H9 (cell line): ENCODE data around the gene ASCL3. TPM values are rescaled to one million over a fixed set of nuclear protein-coding genes. Genes with fewer than 3 reads are reported as not detected.

Source experiments
- DNase-seq: peaks from one replicate; pipeline ENCODE4 v3.0.0-alpha.2; 2017
- H2AFZ ChIP-seq: one replicate; pipeline ENCODE4 v1.6.1; 2013; ENCODE audit warnings: mild to moderate bottlenecking, low read length, control low read depth, moderate library complexity
- H2AK5ac ChIP-seq: 2 replicates; pipeline ENCODE4 v1.6.1; 2013; ENCODE audit warnings: low read length, control low read depth, mixed read lengths; ENCODE audit not compliant: insufficient read length
- H2BK120ac ChIP-seq: one replicate; pipeline ENCODE4 v1.6.1; 2013; ENCODE audit warnings: low read depth, mild to moderate bottlenecking, low read length, control low read depth, inconsistent platforms; ENCODE audit not compliant: poor library complexity, severe bottlenecking
- H2BK12ac ChIP-seq: 2 replicates; pipeline ENCODE4 v1.6.1; 2013; ENCODE audit warnings: low read length, control low read depth, mixed read lengths, low read depth; ENCODE audit not compliant: insufficient read length
- H2BK15ac ChIP-seq: 2 replicates; pipeline ENCODE4 v1.6.1; 2013; ENCODE audit warnings: low read depth, low read length, control low read depth
- H2BK20ac ChIP-seq: one replicate; pipeline ENCODE4 v1.6.1; 2013; ENCODE audit warnings: low read depth, mild to moderate bottlenecking, low read length, control low read depth, inconsistent platforms; ENCODE audit not compliant: poor library complexity, severe bottlenecking
- H2BK5ac ChIP-seq: 2 replicates; pipeline ENCODE4 v1.6.1; 2013; ENCODE audit warnings: low read length, control low read depth, mixed read lengths; ENCODE audit not compliant: insufficient read length
- H3K14ac ChIP-seq: 2 replicates; pipeline ENCODE4 v1.6.1; 2013; ENCODE audit warnings: low read length, control low read depth; ENCODE audit not compliant: insufficient read depth
- H3K18ac ChIP-seq: 2 replicates; pipeline ENCODE4 v1.6.1; 2013; ENCODE audit warnings: low read depth, mild to moderate bottlenecking, mixed read lengths, low read length, control low read depth; ENCODE audit not compliant: insufficient read length
- H3K23ac ChIP-seq: 2 replicates; pipeline ENCODE4 v1.6.1; 2013; ENCODE audit warnings: low read length, control low read depth, mixed read lengths, low read depth; ENCODE audit not compliant: insufficient read length
- H3K23me2 ChIP-seq: 2 replicates; pipeline ENCODE4 v1.6.1; 2013; ENCODE audit warnings: low read depth, mild to moderate bottlenecking, mixed read lengths, low read length, control low read depth; ENCODE audit not compliant: insufficient read length, poor library complexity, severe bottlenecking
- H3K27ac ChIP-seq: 2 replicates; pipeline ENCODE4 v1.5.1; 2013; ENCODE audit warnings: low read length, control low read depth, mixed read lengths, low read depth; ENCODE audit not compliant: insufficient read length
- H3K27me3 ChIP-seq: 2 replicates; pipeline ENCODE4 v1.6.1; 2013; ENCODE audit warnings: low read length, control low read depth, inconsistent platforms; ENCODE audit not compliant: insufficient read depth
- H3K4ac ChIP-seq: 2 replicates; pipeline ENCODE4 v1.6.1; 2013; ENCODE audit warnings: low read depth, mild to moderate bottlenecking, control low read depth, inconsistent platforms, low read length, moderate library complexity
- H3K4me1 ChIP-seq: 2 replicates; pipeline ENCODE4 v1.6.1; 2013; ENCODE audit warnings: low read length, control low read depth, inconsistent platforms; ENCODE audit not compliant: insufficient read depth
- H3K4me2 ChIP-seq: 2 replicates; pipeline ENCODE4 v1.6.1; 2013; ENCODE audit warnings: low read length, control low read depth, mixed read lengths; ENCODE audit not compliant: insufficient read length, insufficient read depth
- H3K56ac ChIP-seq: 2 replicates; pipeline ENCODE4 v1.6.1; 2013; ENCODE audit warnings: low read depth, mild to moderate bottlenecking, mixed read lengths, low read length, control low read depth; ENCODE audit not compliant: insufficient read length
- H3K79me1 ChIP-seq: 2 replicates; pipeline ENCODE4 v1.6.1; 2013; ENCODE audit warnings: low read depth, mild to moderate bottlenecking, moderate library complexity, low read length, control low read depth, inconsistent platforms; ENCODE audit not compliant: insufficient read depth, poor library complexity, severe bottlenecking
- H3K79me2 ChIP-seq: 2 replicates; pipeline ENCODE4 v1.6.1; 2013; ENCODE audit warnings: low read length, control low read depth, inconsistent platforms; ENCODE audit not compliant: insufficient read depth
- H3K9ac ChIP-seq: 2 replicates; pipeline ENCODE4 v1.6.1; 2013; ENCODE audit warnings: low read length, control low read depth, mixed read lengths; ENCODE audit not compliant: insufficient read length; ENCODE audit errors: extremely low read depth
- H3K9me3 ChIP-seq: one replicate; pipeline ENCODE4 v1.6.1; 2013; ENCODE audit warnings: low read depth, low read length, inconsistent platforms; ENCODE audit not compliant: control insufficient read depth
- H3T11ph ChIP-seq: one replicate; pipeline ENCODE4 v1.6.1; 2013; ENCODE audit warnings: mild to moderate bottlenecking, low read length, control low read depth, inconsistent platforms
- H4K20me1 ChIP-seq: one replicate; pipeline ENCODE4 v1.6.1; 2013; ENCODE audit not compliant: control insufficient read depth, insufficient read length, insufficient read depth
- H4K5ac ChIP-seq: 2 replicates; pipeline ENCODE4 v1.6.1; 2013; ENCODE audit warnings: low read depth, mild to moderate bottlenecking, mixed read lengths, low read length, control low read depth; ENCODE audit not compliant: insufficient read length
- H4K8ac ChIP-seq: replicated peaks from 2 replicates; pipeline ENCODE4 v1.6.1; 2013; ENCODE audit warnings: low read length, control low read depth, mixed read lengths, low read depth; ENCODE audit not compliant: insufficient read length
- H4K91ac ChIP-seq: 2 replicates; pipeline ENCODE4 v1.6.1; 2013; ENCODE audit warnings: low read depth, mild to moderate bottlenecking, moderate library complexity, mixed read lengths, low read length, control low read depth; ENCODE audit not compliant: insufficient read length
- H3K27ac Mint-ChIP-seq, 3 experiments: 2 replicates in 2 of 3; 3 replicates in 1 of 3; pipeline ENCODE4 v1.8.0; 2020 to 2021; ENCODE audit warnings: mixed read lengths in 3 of 3, mild to moderate bottlenecking in 1 of 3, moderate library complexity in 1 of 3
- H3K27me3 Mint-ChIP-seq: 2 replicates; pipeline ENCODE4 v1.8.0; 2021; ENCODE audit warnings: low read depth, mild to moderate bottlenecking, moderate library complexity, mixed read lengths
- H3K36me3 Mint-ChIP-seq, 3 experiments: 2 replicates in 2 of 3; 3 replicates in 1 of 3; pipeline ENCODE4 v1.8.0; 2020 to 2021; ENCODE audit warnings: low read depth in 3 of 3, mixed read lengths in 3 of 3; ENCODE audit not compliant: insufficient read depth in 1 of 3
- H3K4me1 Mint-ChIP-seq, 2 experiments: 2 replicates each; pipeline ENCODE4 v1.8.0; 2020; ENCODE audit warnings: mixed read lengths in 2 of 2
- H3K4me3 Mint-ChIP-seq, 2 experiments: 2 replicates in 1 of 2; 3 replicates in 1 of 2; pipeline ENCODE4 v1.8.0; 2020 to 2021; ENCODE audit warnings: mild to moderate bottlenecking in 2 of 2, mixed read lengths in 2 of 2, moderate library complexity in 1 of 2
- H3K9me3 Mint-ChIP-seq, 2 experiments: 2 replicates in 1 of 2; 3 replicates in 1 of 2; pipeline ENCODE4 v1.8.0; 2020; ENCODE audit warnings: mild to moderate bottlenecking in 2 of 2, mixed read lengths in 2 of 2, moderate library complexity in 1 of 2
- CTCF ChIP-seq: fragments of 200-600 bp; sonication (generic); conservative IDR thresholded peaks from 3 replicates; pipeline ENCODE4 v1.8.0; 2021; ENCODE audit warnings: antibody characterized with exemption, mild to moderate bottlenecking
- WGBS: extraction: QIAGEN DNeasy Blood & Tissue Kit; methylation state at CpG from one replicate; pipeline ENCODE4 v1.1.7; 2013; ENCODE audit warnings: missing lambda C conversion rate, low lambda C conversion rate, mixed read lengths; ENCODE audit not compliant: insufficient read length; ENCODE audit errors: extremely low coverage; 5-methylcytosine and 5-hydroxymethylcytosine counted together
- long read RNA-seq: library from polyadenylated mRNA; unstranded; transcript quantifications from one replicate; pipeline ENCODE4 v2.0.0, GENCODE V29; 2020
- total RNA-seq: library from RNA; stranded (reverse); gene quantifications from 2 replicates; pipeline ENCODE4 v1.2.1, GENCODE V29; 2021

Gene ASCL3
- not detected in 2 replicates for total RNA-seq
- long read RNA-seq = 0 reads

- no peak for DNase-seq
- no peak within 1 kb of the TSS for H4K5ac ChIP-seq
- H2AFZ ChIP-seq = no peak within 1 kb of the TSS
- no peak within 1 kb of the TSS for H2BK15ac ChIP-seq
- no peak within 1 kb of the TSS for H3K4me3 Mint-ChIP-seq
- no peak within 1 kb of the TSS for H3K4ac ChIP-seq
- H3K27ac ChIP-seq = no peak within 1 kb of the TSS
- H3K14ac ChIP-seq = no peak within 1 kb of the TSS
- H3K56ac ChIP-seq = no peak within 1 kb of the TSS
- H3K23me2 ChIP-seq = no peaks in the 10 kb centered on the region
- no peaks in the 10 kb centered on the region for H3K4me1 ChIP-seq
- H3K4me1 Mint-ChIP-seq = no peaks in the 10 kb centered on the region
- no peak within 1 kb of the TSS for H3K23ac ChIP-seq
- H2BK5ac ChIP-seq = no peak within 1 kb of the TSS
- no peak within 1 kb of the TSS for H3K9ac ChIP-seq
- no peaks in the 10 kb centered on the region; the same call in 1 of the 2 replicates for H3K27me3 Mint-ChIP-seq
- H3K79me2 ChIP-seq = no peaks in the 10 kb centered on the region
- H3K9me3 Mint-ChIP-seq = no peaks in the 10 kb centered on the region; a peak in 1 of 5 replicates
- H3K36me3 Mint-ChIP-seq = peaks cover 0 to 5% (median 0%) of the 10 kb centered on the region in 3 experiments; a peak in 2 of 7 replicates
- H3K79me1 ChIP-seq = no peaks in the 10 kb centered on the region
- no peak within 1 kb of the TSS for H3K27ac Mint-ChIP-seq
- H3K9me3 ChIP-seq = no peaks in the 10 kb centered on the region
- no peaks in the 10 kb centered on the region for H3K27me3 ChIP-seq
- H3K4me2 ChIP-seq = no peak within 1 kb of the TSS
- no peak within 1 kb of the TSS for H3T11ph ChIP-seq
- H2BK12ac ChIP-seq = no peak within 1 kb of the TSS
- no peak within 1 kb of the TSS for H3K18ac ChIP-seq
- H4K91ac ChIP-seq = no peak within 1 kb of the TSS
- no peak for TF ChIP-seq CTCF
- H2BK120ac ChIP-seq = no peak within 1 kb of the TSS
- no peak within 1 kb of the TSS for H4K8ac ChIP-seq
- no CpG with 5 or more reads among the region's 5 CpGs for WGBS
- no peak within 1 kb of the TSS for H2AK5ac ChIP-seq
- no peaks in the 10 kb centered on the region for H4K20me1 ChIP-seq
- no peak within 1 kb of the TSS for H2BK20ac ChIP-seq
Measured at GRCh38 chr11:8942518-8943066, at the start of gene ASCL3. Gene ASCL3, minus strand, starts transcription at chr11:8943016. Its CDS starts 4,855 bp downstream, at chr11:8938161.
